Neural progenitor cell (in vitro differentiated cells): ENCODE results near the gene GLDN. TPM values are rescaled to one million over a fixed set of nuclear protein-coding genes. Genes with fewer than 3 reads are reported as not detected.

ENCODE experiments used
- DNase-seq: peaks from one replicate; pipeline ENCODE4 v3.0.0-alpha.2; 2016; ENCODE audit warnings: low spot score
- H2AFZ ChIP-seq: fragments of 200-600 bp; sonication (generic); replicated peaks from 2 replicates; pipeline ENCODE4 v1.6.1; 2016; ENCODE audit warnings: antibody characterized with exemption
- H3F3A ChIP-seq: fragments of 200-600 bp; sonication (generic); 2 replicates; pipeline ENCODE4 v1.6.1; 2016; ENCODE audit warnings: antibody characterized with exemption, low read depth
- H3K27ac ChIP-seq: fragments of 200-600 bp; sonication (generic); 2 replicates; pipeline ENCODE4 v1.5.1; 2016; ENCODE audit warnings: mild to moderate bottlenecking
- H3K27me3 ChIP-seq: fragments of 200-600 bp; sonication (generic); 2 replicates; pipeline ENCODE4 v1.6.1; 2016; ENCODE audit warnings: mild to moderate bottlenecking, moderate library complexity
- H3K36me3 ChIP-seq: fragments of 200-600 bp; sonication (generic); 2 replicates; pipeline ENCODE4 v1.5.1; 2016
- H3K4me1 ChIP-seq: fragments of 200-600 bp; sonication (generic); 2 replicates; pipeline ENCODE4 v1.6.1; 2016; ENCODE audit warnings: mixed run types
- H3K4me2 ChIP-seq: fragments of 200-600 bp; sonication (generic); 2 replicates; pipeline ENCODE4 v1.6.1; 2016
- H3K4me3 ChIP-seq: fragments of 200-600 bp; sonication (generic); 2 replicates; pipeline ENCODE4 v1.5.1; 2016
- H3K79me2 ChIP-seq: fragments of 200-600 bp; sonication (generic); 2 replicates; pipeline ENCODE4 v1.6.1; 2016; ENCODE audit warnings: low read depth
- H3K9ac ChIP-seq: fragments of 200-600 bp; sonication (generic); 2 replicates; pipeline ENCODE4 v1.6.1; 2016
- H3K9me3 ChIP-seq: fragments of 200-600 bp; sonication (generic); 2 replicates; pipeline ENCODE4 v1.5.1; 2016; ENCODE audit warnings: low read depth
- H4K20me1 ChIP-seq: fragments of 200-600 bp; sonication (generic); 2 replicates; pipeline ENCODE4 v1.6.1; 2016; ENCODE audit warnings: low read depth
- H3K27ac Mint-ChIP-seq: 3 replicates; pipeline ENCODE4 v1.8.0; 2021; ENCODE audit warnings: mixed read lengths
- H3K27me3 Mint-ChIP-seq: 2 replicates; pipeline ENCODE4 v1.8.0; 2022; ENCODE audit warnings: low read depth, mild to moderate bottlenecking, inconsistent platforms, moderate library complexity, mixed read lengths; ENCODE audit not compliant: insufficient read depth
- H3K36me3 Mint-ChIP-seq: 3 replicates; pipeline ENCODE4 v1.8.0; 2021; ENCODE audit warnings: mixed read lengths
- H3K4me1 Mint-ChIP-seq: 3 replicates; pipeline ENCODE4 v1.8.0; 2021; ENCODE audit warnings: mixed read lengths
- H3K4me3 Mint-ChIP-seq: 3 replicates; pipeline ENCODE4 v1.8.0; 2021; ENCODE audit warnings: mild to moderate bottlenecking, moderate library complexity, mixed read lengths
- H3K9me3 Mint-ChIP-seq: 3 replicates; pipeline ENCODE4 v1.8.0; 2020; ENCODE audit warnings: mixed read lengths
- EZH2 ChIP-seq: fragments of 200-600 bp; sonication (generic); IDR thresholded peaks from 2 replicates; pipeline ENCODE4 v1.6.1; 2017; ENCODE audit warnings: antibody characterized with exemption, mild to moderate bottlenecking, moderate library complexity
- EZH2phosphoT487 ChIP-seq: fragments of 200-600 bp; sonication (generic); IDR thresholded peaks from 2 replicates; pipeline ENCODE4 v1.6.1; 2017; ENCODE audit warnings: antibody characterized with exemption
- total RNA-seq: library from RNA; depleted of rRNA; stranded (reverse); fragments of >200 nt; gene quantifications from 2 replicates; pipeline ENCODE4 v1.2.3, GENCODE V29; 2015; ENCODE audit warnings: low replicate concordance
- TF ChIP-seq, protein P1 (sequence below): fragments of 200-600 bp; sonication (generic); IDR thresholded peaks from 2 replicates; pipeline ENCODE4 v1.5.1; 2017; ENCODE audit warnings: antibody characterized with exemption, mild to moderate bottlenecking

The GLDN gene
- total RNA-seq, 1 donor from 2014 or later, result 5.3 TPM

DNA sequence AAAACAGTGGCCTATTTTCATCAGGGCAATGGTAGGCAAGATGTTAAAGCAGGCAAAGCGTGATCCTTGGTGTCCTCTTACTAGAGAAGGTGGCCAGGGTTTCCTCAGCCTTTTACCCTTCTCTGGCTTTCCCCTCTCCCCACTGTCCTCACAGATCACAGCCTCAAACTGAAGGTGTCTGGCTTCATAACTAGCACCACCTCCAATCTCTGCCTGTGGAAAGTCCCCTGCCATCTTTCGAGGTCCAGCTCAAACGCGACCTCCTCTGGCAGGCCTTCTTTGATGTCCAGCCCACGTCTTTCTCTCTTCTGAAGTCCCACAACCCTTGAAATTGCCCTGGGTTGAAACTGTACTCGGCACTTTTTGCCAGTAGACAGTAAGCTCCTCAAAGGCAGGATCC is 39.0 kb upstream of the GLDN start:
- H3F3A ChIP-seq, result no peaks in the 10 kb centered on the region
- no peaks in the 10 kb centered on the region for H3K36me3 ChIP-seq
- H3K9me3 ChIP-seq, result no peaks in the 10 kb centered on the region
- peaks cover 14% of the 10 kb centered on the region for H3K4me1 ChIP-seq
- no peak overlapping the region for H3K9ac ChIP-seq
- H3K9me3 Mint-ChIP-seq, result no peaks in the 10 kb centered on the region
- no peaks in the 10 kb centered on the region for H3K36me3 Mint-ChIP-seq
- TF ChIP-seq EZH2, result no peak
- TF ChIP-seq, protein P1, sequence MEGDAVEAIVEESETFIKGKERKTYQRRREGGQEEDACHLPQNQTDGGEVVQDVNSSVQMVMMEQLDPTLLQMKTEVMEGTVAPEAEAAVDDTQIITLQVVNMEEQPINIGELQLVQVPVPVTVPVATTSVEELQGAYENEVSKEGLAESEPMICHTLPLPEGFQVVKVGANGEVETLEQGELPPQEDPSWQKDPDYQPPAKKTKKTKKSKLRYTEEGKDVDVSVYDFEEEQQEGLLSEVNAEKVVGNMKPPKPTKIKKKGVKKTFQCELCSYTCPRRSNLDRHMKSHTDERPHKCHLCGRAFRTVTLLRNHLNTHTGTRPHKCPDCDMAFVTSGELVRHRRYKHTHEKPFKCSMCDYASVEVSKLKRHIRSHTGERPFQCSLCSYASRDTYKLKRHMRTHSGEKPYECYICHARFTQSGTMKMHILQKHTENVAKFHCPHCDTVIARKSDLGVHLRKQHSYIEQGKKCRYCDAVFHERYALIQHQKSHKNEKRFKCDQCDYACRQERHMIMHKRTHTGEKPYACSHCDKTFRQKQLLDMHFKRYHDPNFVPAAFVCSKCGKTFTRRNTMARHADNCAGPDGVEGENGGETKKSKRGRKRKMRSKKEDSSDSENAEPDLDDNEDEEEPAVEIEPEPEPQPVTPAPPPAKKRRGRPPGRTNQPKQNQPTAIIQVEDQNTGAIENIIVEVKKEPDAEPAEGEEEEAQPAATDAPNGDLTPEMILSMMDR, result no peak
- no peak for TF ChIP-seq EZH2phosphoT487
- H3K27ac ChIP-seq, result no peak overlapping the region
- H3K79me2 ChIP-seq, result no peaks in the 10 kb centered on the region
- H3K4me3 Mint-ChIP-seq, result no peak overlapping the region
- H3K27me3 Mint-ChIP-seq, result peaks cover 4% of the 10 kb centered on the region
- H3K27ac Mint-ChIP-seq, result no peak overlapping the region
- H3K4me1 Mint-ChIP-seq, result peaks cover 13% of the 10 kb centered on the region
- no peaks in the 10 kb centered on the region for H4K20me1 ChIP-seq
- no peak overlapping the region for H2AFZ ChIP-seq
- no peak for DNase-seq
- H3K4me2 ChIP-seq, result no peak overlapping the region
- H3K4me3 ChIP-seq, result no peak overlapping the region
- H3K27me3 ChIP-seq, result no peaks in the 10 kb centered on the region

- peaks cover 4% of the 10 kb centered on the region for H3K27me3 Mint-ChIP-seq
- no peak overlapping the region for H3K27ac Mint-ChIP-seq
- Histone ChIP-seq H3K79me2 (no peaks in the 10 kb centered on the region), H4K20me1 (no peaks in the 10 kb centered on the region), H3K9me3 (no peaks in the 10 kb centered on the region), H2AFZ (no peak overlapping the region), H3K27ac (no peak overlapping the region), H3K4me3 (no peak overlapping the region), H3K36me3 (no peaks in the 10 kb centered on the region), H3K27me3 (no peaks in the 10 kb centered on the region), H3K4me1 (peaks cover 12% of the 10 kb centered on the region), H3F3A (no peaks in the 10 kb centered on the region), H3K9ac (no peak overlapping the region), H3K4me2 (no peak overlapping the region)
- TF ChIP-seq EZH2, result no peak
- TF ChIP-seq, protein P1, result no peak
- TF ChIP-seq EZH2phosphoT487, result no peak
- DNase-seq, result no peak
- no peaks in the 10 kb centered on the region for H3K9me3 Mint-ChIP-seq
- no peak overlapping the region for H3K4me3 Mint-ChIP-seq
- no peaks in the 10 kb centered on the region for H3K36me3 Mint-ChIP-seq
- peaks cover 13% of the 10 kb centered on the region for H3K4me1 Mint-ChIP-seq
Observed at GRCh38 chr15:51303462-51303980, 37.9 kb upstream of the GLDN start.

- TF ChIP-seq, protein P1, result no peak
- TF ChIP-seq EZH2phosphoT487, result no peak
- no peak for TF ChIP-seq EZH2
- no peaks in the 10 kb centered on the region for H3K36me3 Mint-ChIP-seq
- no peak for DNase-seq
Observed at GRCh38 chr15:51307325-51307724, 34.1 kb upstream of the GLDN start.

More at GRCh38 chr15:51307325-51307724, 34.1 kb upstream of the GLDN start:
- H3K27ac ChIP-seq, result no peak overlapping the region
- no peaks in the 10 kb centered on the region for H3K36me3 ChIP-seq
- H3K9ac ChIP-seq, result no peak overlapping the region
- H3K4me3 Mint-ChIP-seq, result no peak overlapping the region
- no peaks in the 10 kb centered on the region for H3K4me1 ChIP-seq
- H4K20me1 ChIP-seq, result no peaks in the 10 kb centered on the region
- no peaks in the 10 kb centered on the region for H3K4me1 Mint-ChIP-seq
- no peak overlapping the region for H3K4me3 ChIP-seq
- no peaks in the 10 kb centered on the region for H3K9me3 ChIP-seq
- no peaks in the 10 kb centered on the region for H3K79me2 ChIP-seq
- no peak overlapping the region for H3K27ac Mint-ChIP-seq
- no peak overlapping the region for H2AFZ ChIP-seq
- no peaks in the 10 kb centered on the region for H3K27me3 ChIP-seq
- H3K9me3 Mint-ChIP-seq, result no peaks in the 10 kb centered on the region
- H3K27me3 Mint-ChIP-seq, result peaks cover 3% of the 10 kb centered on the region
- H3K4me2 ChIP-seq, result no peak overlapping the region
- H3F3A ChIP-seq, result no peaks in the 10 kb centered on the region
